GM23338 (cell line): ENCODE measurements around the gene ZNF26. TPM values are rescaled to one million over a fixed set of nuclear protein-coding genes. Genes with fewer than 3 reads are reported as not detected.

Source experiments
- ATAC-seq: fragments of 200-7000 bp; cut with Tn5 transposase; 3 replicates; pipeline ENCODE4 v1.9.1; 2020
- DNase-seq: peaks from one replicate; pipeline ENCODE4 v3.0.0-alpha.2; 2015; ENCODE audit warnings: low spot score
- H2AFZ ChIP-seq: fragments of 200-600 bp; sonication (generic); 2 replicates; pipeline ENCODE4 v1.8.0; 2016; ENCODE audit warnings: antibody characterized with exemption, mild to moderate bottlenecking, moderate library complexity
- H3F3A ChIP-seq: fragments of 200-600 bp; sonication (generic); replicated peaks from 2 replicates; pipeline ENCODE4 v1.8.0; 2017; ENCODE audit warnings: antibody characterized with exemption, mixed run types, low read depth
- H3K27ac ChIP-seq: fragments of 200-600 bp; sonication (generic); 2 replicates; pipeline ENCODE4 v1.6.1; 2016; ENCODE audit warnings: low read depth
- H3K27me3 ChIP-seq: fragments of 200-600 bp; sonication (generic); 2 replicates; pipeline ENCODE4 v1.8.0; 2016; ENCODE audit warnings: mild to moderate bottlenecking, mixed run types, moderate library complexity; ENCODE audit not compliant: insufficient read depth
- H3K36me3 ChIP-seq: fragments of 200-600 bp; sonication (generic); 2 replicates; pipeline ENCODE4 v1.8.0; 2016; ENCODE audit warnings: mild to moderate bottlenecking; ENCODE audit not compliant: insufficient read depth
- H3K4me1 ChIP-seq: fragments of 200-600 bp; sonication (generic); 2 replicates; pipeline ENCODE4 v1.8.0; 2016; ENCODE audit warnings: mild to moderate bottlenecking, moderate library complexity; ENCODE audit not compliant: insufficient read depth
- H3K4me2 ChIP-seq: fragments of 200-600 bp; sonication (generic); 2 replicates; pipeline ENCODE4 v1.7.1; 2017; ENCODE audit warnings: mixed run types
- H3K4me3 ChIP-seq: fragments of 200-600 bp; sonication (generic); 2 replicates; pipeline ENCODE4 v1.6.1; 2016; ENCODE audit warnings: mixed run types
- H3K79me2 ChIP-seq: fragments of 200-600 bp; sonication (generic); replicated peaks from 2 replicates; pipeline ENCODE4 v1.8.0; 2017; ENCODE audit warnings: mild to moderate bottlenecking; ENCODE audit not compliant: insufficient read depth
- H3K9me2 ChIP-seq: fragments of 200-600 bp; sonication (generic); 2 replicates; pipeline ENCODE4 v1.8.0; 2017; ENCODE audit not compliant: insufficient read depth
- H4K20me1 ChIP-seq: fragments of 200-600 bp; sonication (generic); replicated peaks from 2 replicates; pipeline ENCODE4 v1.8.0; 2017; ENCODE audit warnings: mild to moderate bottlenecking; ENCODE audit not compliant: insufficient read depth
- H3K27ac Mint-ChIP-seq: 2 replicates; pipeline ENCODE4 v1.8.0; 2020; ENCODE audit warnings: inconsistent platforms, mild to moderate bottlenecking, moderate library complexity, mixed read lengths
- H3K27me3 Mint-ChIP-seq: 3 replicates; pipeline ENCODE4 v1.8.0; 2022; ENCODE audit warnings: low read depth, mild to moderate bottlenecking, moderate library complexity, mixed read lengths, inconsistent platforms; ENCODE audit not compliant: insufficient read depth, poor library complexity
- H3K36me3 Mint-ChIP-seq: 3 replicates; pipeline ENCODE4 v1.8.0; 2021; ENCODE audit warnings: low read depth, mild to moderate bottlenecking, inconsistent platforms, moderate library complexity, mixed read lengths
- H3K4me1 Mint-ChIP-seq: 3 replicates; pipeline ENCODE4 v1.8.0; 2020; ENCODE audit warnings: mild to moderate bottlenecking, inconsistent platforms, mixed read lengths
- H3K4me3 Mint-ChIP-seq: 3 replicates; pipeline ENCODE4 v1.8.0; 2021; ENCODE audit warnings: moderate library complexity, mild to moderate bottlenecking, inconsistent platforms, mixed read lengths
- H3K9me3 Mint-ChIP-seq: 3 replicates; pipeline ENCODE4 v1.8.0; 2020; ENCODE audit warnings: moderate library complexity, mild to moderate bottlenecking, inconsistent platforms, mixed read lengths
- CREB1 ChIP-seq: fragments of 250-450 bp; sonication (Bioruptor Pico); IDR thresholded peaks from 2 replicates; pipeline ENCODE4 v1.5.0; 2020; ENCODE audit warnings: low read depth, mild to moderate bottlenecking, moderate library complexity
- CTCF ChIP-seq, 2 experiments: fragments of 200-600 bp in 1 of 2; sonication (generic) in 1 of 2; conservative IDR thresholded peaks; 2 replicates each; pipeline versions ENCODE4 v1.5.1 to v1.6.1; 2016 to 2017; ENCODE audit warnings: antibody characterized with exemption in 2 of 2, low read depth in 2 of 2, mild to moderate bottlenecking in 2 of 2, moderate library complexity in 1 of 2
- EZH2 ChIP-seq: fragments of 200-600 bp; sonication (generic); IDR thresholded peaks from one replicate; pipeline ENCODE4 v1.8.0; 2017; ENCODE audit warnings: antibody characterized with exemption, mild to moderate bottlenecking, low read depth; ENCODE audit not compliant: unreplicated experiment
- EZH2phosphoT487 ChIP-seq: fragments of 200-600 bp; sonication (generic); IDR thresholded peaks from one replicate; pipeline ENCODE4 v1.8.1; 2018; ENCODE audit warnings: antibody characterized with exemption; ENCODE audit not compliant: unreplicated experiment
- JUNB ChIP-seq: IDR thresholded peaks from one replicate; pipeline ENCODE4 v1.6.1; 2016; ENCODE audit warnings: antibody characterized with exemption; ENCODE audit not compliant: unreplicated experiment
- NANOG ChIP-seq: IDR thresholded peaks from 2 replicates; pipeline ENCODE4 v1.6.1; 2016; ENCODE audit warnings: antibody characterized with exemption, borderline replicate concordance
- POLR2AphosphoS5 ChIP-seq: IDR thresholded peaks from 2 replicates; pipeline ENCODE4 v1.6.1; 2016; ENCODE audit warnings: antibody characterized with exemption, low read depth
- REST ChIP-seq: IDR thresholded peaks from one replicate; pipeline ENCODE4 v1.6.1; 2018; ENCODE audit warnings: antibody characterized with exemption; ENCODE audit not compliant: unreplicated experiment
- STAT1 ChIP-seq: IDR thresholded peaks from one replicate; pipeline ENCODE4 v1.6.1; 2016; ENCODE audit warnings: antibody characterized with exemption; ENCODE audit not compliant: unreplicated experiment
- ZNF114 ChIP-seq: fragments of 250-450 bp; sonication (Bioruptor Pico); IDR thresholded peaks from 2 replicates; pipeline ENCODE4 v1.5.0; 2020; ENCODE audit warnings: mild to moderate bottlenecking, moderate library complexity
- ZNF331 ChIP-seq: fragments of 250-450 bp; sonication (Bioruptor Pico); IDR thresholded peaks from 2 replicates; pipeline ENCODE4 v1.5.0; 2020; ENCODE audit warnings: low read depth, mild to moderate bottlenecking, moderate library complexity
- ZNF462 ChIP-seq: fragments of 250-450 bp; sonication (Bioruptor Pico); IDR thresholded peaks from 2 replicates; pipeline ENCODE4 v1.5.0; 2020; ENCODE audit warnings: mild to moderate bottlenecking, moderate library complexity
- polyA plus RNA-seq: library from polyadenylated mRNA; unstranded; fragments of >200 nt; fragmentation: Nextera tagmentation; extraction: Ambion mirVana; gene quantifications from 2 replicates; pipeline ENCODE4 v1.2.1, GENCODE V29; 2016
- total RNA-seq: library from RNA; depleted of rRNA; stranded (reverse); fragments of >200 nt; shearing (Covaris generic); gene quantifications from 2 replicates; pipeline ENCODE4 v1.2.3, GENCODE V29; 2014
- TF ChIP-seq, protein P1 (sequence below): IDR thresholded peaks from 2 replicates; pipeline ENCODE4 v1.6.1; 2016; ENCODE audit warnings: antibody characterized with exemption

ZNF26 gene
- total and polyA plus RNA-seq, 2 experiments from 2014 or later: 4.8 to 18.9 TPM

DNA sequence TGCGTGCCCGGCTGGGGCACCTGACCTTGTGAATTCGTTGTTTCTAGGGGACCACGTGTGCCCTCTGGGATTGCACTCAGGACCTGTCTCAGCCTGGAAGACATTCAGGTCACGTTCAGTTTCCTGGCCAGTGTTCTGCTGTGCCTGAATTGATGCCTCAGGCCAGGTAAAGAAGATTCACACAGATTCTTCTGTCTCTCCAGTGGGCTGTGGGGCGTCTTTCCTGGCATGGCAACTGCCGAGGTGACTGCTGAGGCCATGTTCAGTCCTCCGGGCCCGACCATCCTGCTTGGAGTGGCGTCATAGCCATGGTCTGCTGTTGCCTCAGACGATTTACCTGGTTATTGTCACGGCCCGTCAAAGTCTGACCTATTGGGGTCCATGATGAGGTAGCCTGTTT lies 43.6 kb upstream of the ZNF26 start:
- H3K27ac Mint-ChIP-seq: no peak overlapping the region
- peaks cover 64% of the 10 kb centered on the region for H3K9me3 Mint-ChIP-seq
- H3K36me3 ChIP-seq: peaks cover 18% of the 10 kb centered on the region; the same call in 1 of the 2 replicates

More for the DNA sequence above, 43.6 kb upstream of the ZNF26 start:
- no peaks in the 10 kb centered on the region; the same call in 1 of the 2 replicates for H3K79me2 ChIP-seq
- no peaks in the 10 kb centered on the region for H3K27me3 ChIP-seq
- H3K4me2 ChIP-seq: no peak overlapping the region
- no peak overlapping the region for H3K4me3 ChIP-seq
- Mint-ChIP-seq H3K4me1 (no peaks in the 10 kb centered on the region), H3K27me3 (peaks cover 10% of the 10 kb centered on the region), H3K4me3 (no peak overlapping the region), H3K36me3 (peaks cover 87% of the 10 kb centered on the region)
- TF ChIP-seq JUNB (no peak), ZNF331 (no peak), EZH2 (no peak), EZH2phosphoT487 (no peak), ZNF462 (no peak), ZNF114 (CRISPR knock-in tag) (no peak), NANOG (no peak), CREB1 (CRISPR knock-in tag) (no peak), POLR2AphosphoS5 (no peak), REST (no peak), CTCF (conservative IDR thresholded peaks at IDR 0.05; ENCODE audit: low read depth in 2 of 2) (no peak), STAT1 (no peak)
- TF ChIP-seq, protein P1, sequence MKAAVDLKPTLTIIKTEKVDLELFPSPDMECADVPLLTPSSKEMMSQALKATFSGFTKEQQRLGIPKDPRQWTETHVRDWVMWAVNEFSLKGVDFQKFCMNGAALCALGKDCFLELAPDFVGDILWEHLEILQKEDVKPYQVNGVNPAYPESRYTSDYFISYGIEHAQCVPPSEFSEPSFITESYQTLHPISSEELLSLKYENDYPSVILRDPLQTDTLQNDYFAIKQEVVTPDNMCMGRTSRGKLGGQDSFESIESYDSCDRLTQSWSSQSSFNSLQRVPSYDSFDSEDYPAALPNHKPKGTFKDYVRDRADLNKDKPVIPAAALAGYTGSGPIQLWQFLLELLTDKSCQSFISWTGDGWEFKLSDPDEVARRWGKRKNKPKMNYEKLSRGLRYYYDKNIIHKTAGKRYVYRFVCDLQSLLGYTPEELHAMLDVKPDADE: no peak
- no peak overlapping the region for H3K27ac ChIP-seq
- H3K9me2 ChIP-seq: no peaks in the 10 kb centered on the region
- ATAC-seq (no peak), DNase-seq (no peak)
- no peaks in the 10 kb centered on the region for H3K4me1 ChIP-seq
- H3F3A ChIP-seq: no peaks in the 10 kb centered on the region
- H4K20me1 ChIP-seq: no peaks in the 10 kb centered on the region
- no peak overlapping the region for H2AFZ ChIP-seq
